ENCODE measurements around the gene WNT3.

- TF ChIP-seq CTCF (IDR thresholded peaks at IDR 0.05 in 2 of 3, conservative IDR thresholded peaks at IDR 0.05 in 1 of 3; ENCODE audit: borderline replicate concordance in 1 of 3, insufficient read depth in 1 of 3, low read depth in 2 of 3, low read length in 2 of 3) (peak; percentile 92 to 100 (median 98)), CEBPB (IDR thresholded peaks at IDR 0.05; ENCODE audit: low read depth) (no peak), EZH2phosphoT487 (IDR thresholded peaks at IDR 0.05; ENCODE audit: borderline replicate concordance) (no peak), ATF3 (IDR thresholded peaks at IDR 0.05) (no peak), POLR2A (IDR thresholded peaks at IDR 0.05; ENCODE audit: borderline replicate concordance, extremely low read depth, insufficient read depth, insufficient read length) (no peak), SP1 (IDR thresholded peaks at IDR 0.05; ENCODE audit: low read depth) (no peak), POLR2AphosphoS5 (IDR thresholded peaks at IDR 0.05; ENCODE audit: low read depth, low read length) (no peak), ZNF274 (IDR thresholded peaks at IDR 0.05; ENCODE audit: low read depth, low read length) (no peak)
These were observed 4.0 kb upstream of the WNT3 start for GRCh38 chr17:46822388-46822921.

All from HCT116 (cell line).